Neural cell (in vitro differentiated cells): ENCODE data around the gene NRARP. TPM values are rescaled to one million over a fixed set of nuclear protein-coding genes. Genes with fewer than 3 reads are reported as not detected.

ENCODE experiments used
- H2AFZ ChIP-seq: fragments of 200-600, 300-800 bp; sonication (generic), shearing (Covaris generic); 2 replicates; pipeline ENCODE4 v1.6.0; 2014; ENCODE audit warnings: low read depth, mild to moderate bottlenecking, antibody characterized with exemption, low read length, moderate library complexity
- H3F3A ChIP-seq: fragments of 200-600 bp; shearing (Covaris generic); 2 replicates; pipeline ENCODE4 v1.6.1; 2016; ENCODE audit warnings: mild to moderate bottlenecking, moderate library complexity, mixed read lengths, antibody characterized with exemption, low read length; ENCODE audit not compliant: insufficient read depth, poor library complexity, severe bottlenecking
- H3K27ac ChIP-seq: fragments of 200-600, 300-800 bp; sonication (generic), shearing (Covaris generic); 2 replicates; pipeline ENCODE4 v1.5.1; 2014; ENCODE audit warnings: mild to moderate bottlenecking, low read length, moderate library complexity
- H3K27me3 ChIP-seq: fragments of 300-800, 200-600 bp; sonication (generic), shearing (Covaris generic); 2 replicates; pipeline ENCODE4 v1.6.0; 2014; ENCODE audit warnings: mild to moderate bottlenecking, low read depth, low read length, moderate library complexity; ENCODE audit not compliant: insufficient read depth
- H3K36me3 ChIP-seq: fragments of 300-800, 200-600 bp; sonication (generic), shearing (Covaris generic); 2 replicates; pipeline ENCODE4 v1.5.1; 2014; ENCODE audit warnings: mild to moderate bottlenecking, antibody characterized with exemption, low read length, moderate library complexity; ENCODE audit not compliant: insufficient read depth
- H3K4me2 ChIP-seq: fragments of 300-800, 200-600 bp; sonication (generic), shearing (Covaris generic); 2 replicates; pipeline ENCODE4 v1.6.0; 2014; ENCODE audit warnings: mild to moderate bottlenecking, low read length
- H3K4me3 ChIP-seq: fragments of 300-800, 200-600 bp; sonication (generic), shearing (Covaris generic); 2 replicates; pipeline ENCODE4 v1.5.1; 2014; ENCODE audit warnings: mild to moderate bottlenecking, low read length, moderate library complexity
- H3K79me2 ChIP-seq: fragments of 200-600 bp; shearing (Covaris generic); replicated peaks from 2 replicates; pipeline ENCODE4 v1.6.0; 2014; ENCODE audit warnings: mild to moderate bottlenecking, low read length, moderate library complexity; ENCODE audit not compliant: insufficient read depth
- H3K9ac ChIP-seq: fragments of 300-800, 200-600 bp; sonication (generic), shearing (Covaris generic); 2 replicates; pipeline ENCODE4 v1.6.1; 2016; ENCODE audit warnings: mild to moderate bottlenecking, low read length, mixed read lengths
- H3K9me2 ChIP-seq: fragments of 200-600 bp; shearing (Covaris generic); 2 replicates; pipeline ENCODE4 v1.6.1; 2016; ENCODE audit warnings: mild to moderate bottlenecking, low read length, mixed read lengths; ENCODE audit not compliant: insufficient read depth
- H3K9me3 ChIP-seq: fragments of 200-600, 300-800 bp; sonication (generic), shearing (Covaris generic); 2 replicates; pipeline ENCODE4 v1.6.1; 2016; ENCODE audit warnings: mild to moderate bottlenecking, mixed run types, low read length, moderate library complexity, mixed read lengths
- H4K20me1 ChIP-seq: fragments of 200-600 bp; shearing (Covaris generic); 2 replicates; pipeline ENCODE4 v1.6.1; 2016; ENCODE audit warnings: mild to moderate bottlenecking, mixed run types; ENCODE audit not compliant: insufficient read depth
- EP300 ChIP-seq: fragments of 450-650 bp; conservative IDR thresholded peaks from 2 replicates; pipeline ENCODE4 v1.6.1; 2014; ENCODE audit warnings: antibody characterized with exemption, mild to moderate bottlenecking, moderate library complexity; ENCODE audit not compliant: poor library complexity, severe bottlenecking
- EZH2 ChIP-seq: fragments of 200-600, 300-800 bp; shearing (Covaris generic), sonication (generic); IDR thresholded peaks from 2 replicates; pipeline ENCODE4 v1.6.1; 2014; ENCODE audit warnings: antibody characterized with exemption, low read length, borderline replicate concordance, mild to moderate bottlenecking; ENCODE audit not compliant: insufficient read depth, poor library complexity, severe bottlenecking
- MXI1 ChIP-seq: fragments of 450-650 bp; conservative IDR thresholded peaks from 2 replicates; pipeline ENCODE4 v1.6.1; 2014; ENCODE audit warnings: antibody characterized with exemption, mild to moderate bottlenecking; ENCODE audit not compliant: poor library complexity, severe bottlenecking
- POLR2AphosphoS5 ChIP-seq: IDR thresholded peaks from 2 replicates; pipeline ENCODE4 v1.6.1; 2012
- RAD21 ChIP-seq: fragments of 450-650 bp; conservative IDR thresholded peaks from 2 replicates; pipeline ENCODE4 v1.6.1; 2014; ENCODE audit warnings: antibody characterized with exemption, mild to moderate bottlenecking, moderate library complexity
- SMC3 ChIP-seq: fragments of 450-650 bp; conservative IDR thresholded peaks from 2 replicates; pipeline ENCODE4 v1.6.1; 2014; ENCODE audit warnings: antibody characterized with exemption, mild to moderate bottlenecking, moderate library complexity; ENCODE audit not compliant: poor library complexity
- TAF1 ChIP-seq: IDR thresholded peaks from 2 replicates; pipeline ENCODE4 v1.6.1; 2012; ENCODE audit warnings: low read depth
- polyA plus RNA-seq: library from polyadenylated mRNA; depleted of rRNA; stranded (reverse); fragments of >200 nt; gene quantifications from 2 replicates; pipeline ENCODE4 v1.2.3, GENCODE V29; 2014
- TF ChIP-seq, protein P1 (sequence below): fragments of 450-650 bp; IDR thresholded peaks from 2 replicates; pipeline ENCODE4 v1.5.1; 2014; ENCODE audit warnings: antibody characterized with exemption, mild to moderate bottlenecking, moderate library complexity; ENCODE audit not compliant: poor library complexity, severe bottlenecking
- TF ChIP-seq, protein P2 (sequence below): IDR thresholded peaks from 2 replicates; pipeline ENCODE4 v1.6.1; 2012; ENCODE audit warnings: borderline replicate concordance

NRARP gene
- polyA plus RNA-seq, 1 donor from 2014 or later = 2.3 TPM

DNA sequence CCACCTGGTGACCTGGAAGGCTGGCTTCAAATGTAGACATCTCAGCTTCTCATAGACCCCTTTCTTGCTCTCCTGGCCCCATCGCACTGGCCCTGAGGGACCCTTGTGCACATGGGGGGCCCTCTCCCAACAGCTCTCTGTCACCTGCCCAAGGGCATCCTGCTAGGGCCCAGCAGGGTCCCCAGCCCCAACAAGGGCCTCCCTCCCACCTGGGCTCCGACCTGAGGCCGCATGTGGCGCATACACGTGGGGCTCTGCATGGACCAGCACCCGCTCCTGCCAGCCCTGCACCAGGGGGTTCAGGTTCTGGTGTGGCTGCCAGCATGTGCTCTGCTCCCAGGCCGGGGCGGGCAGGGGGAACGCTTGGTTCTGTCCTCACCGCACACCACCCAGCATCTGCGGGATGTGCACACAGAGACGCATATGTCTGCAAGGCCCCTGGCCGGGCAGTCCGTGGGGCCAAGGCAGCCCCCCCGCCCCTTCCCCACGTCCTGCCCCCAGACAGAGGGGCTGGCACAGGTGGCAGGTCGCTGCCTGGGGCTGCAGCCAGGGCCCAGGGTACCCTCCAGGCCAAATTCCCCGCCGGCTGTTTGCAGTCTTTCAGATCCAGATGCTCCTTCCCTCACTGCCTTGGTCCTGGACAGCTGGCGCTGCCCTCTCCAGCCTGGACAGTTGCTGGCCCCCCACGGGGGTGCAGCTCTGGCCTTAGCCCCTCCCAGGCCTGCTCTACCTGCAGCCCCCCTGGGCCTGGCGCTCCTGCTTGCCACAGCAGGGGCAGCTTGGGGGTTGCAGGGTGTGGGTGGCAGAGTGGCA is 17.9 kb upstream of the NRARP start:
- no peaks in the 10 kb centered on the region for H3F3A ChIP-seq
- no peak overlapping the region for H3K4me3 ChIP-seq
- no peak overlapping the region for H3K27ac ChIP-seq
- no peaks in the 10 kb centered on the region for H3K9me2 ChIP-seq
- no peaks in the 10 kb centered on the region for H3K27me3 ChIP-seq
- no peak overlapping the region for H3K9ac ChIP-seq
- no peaks in the 10 kb centered on the region for H3K79me2 ChIP-seq
- H3K9me3 ChIP-seq = no peaks in the 10 kb centered on the region
- no peak overlapping the region for H3K4me2 ChIP-seq
- TF ChIP-seq EZH2 (no peak), TAF1 (no peak), RAD21 (no peak), MXI1 (no peak), POLR2AphosphoS5 (no peak), SMC3 (no peak), EP300 (no peak)
- TF ChIP-seq, protein P1, sequence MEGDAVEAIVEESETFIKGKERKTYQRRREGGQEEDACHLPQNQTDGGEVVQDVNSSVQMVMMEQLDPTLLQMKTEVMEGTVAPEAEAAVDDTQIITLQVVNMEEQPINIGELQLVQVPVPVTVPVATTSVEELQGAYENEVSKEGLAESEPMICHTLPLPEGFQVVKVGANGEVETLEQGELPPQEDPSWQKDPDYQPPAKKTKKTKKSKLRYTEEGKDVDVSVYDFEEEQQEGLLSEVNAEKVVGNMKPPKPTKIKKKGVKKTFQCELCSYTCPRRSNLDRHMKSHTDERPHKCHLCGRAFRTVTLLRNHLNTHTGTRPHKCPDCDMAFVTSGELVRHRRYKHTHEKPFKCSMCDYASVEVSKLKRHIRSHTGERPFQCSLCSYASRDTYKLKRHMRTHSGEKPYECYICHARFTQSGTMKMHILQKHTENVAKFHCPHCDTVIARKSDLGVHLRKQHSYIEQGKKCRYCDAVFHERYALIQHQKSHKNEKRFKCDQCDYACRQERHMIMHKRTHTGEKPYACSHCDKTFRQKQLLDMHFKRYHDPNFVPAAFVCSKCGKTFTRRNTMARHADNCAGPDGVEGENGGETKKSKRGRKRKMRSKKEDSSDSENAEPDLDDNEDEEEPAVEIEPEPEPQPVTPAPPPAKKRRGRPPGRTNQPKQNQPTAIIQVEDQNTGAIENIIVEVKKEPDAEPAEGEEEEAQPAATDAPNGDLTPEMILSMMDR = no peak
- TF ChIP-seq, protein P2, sequence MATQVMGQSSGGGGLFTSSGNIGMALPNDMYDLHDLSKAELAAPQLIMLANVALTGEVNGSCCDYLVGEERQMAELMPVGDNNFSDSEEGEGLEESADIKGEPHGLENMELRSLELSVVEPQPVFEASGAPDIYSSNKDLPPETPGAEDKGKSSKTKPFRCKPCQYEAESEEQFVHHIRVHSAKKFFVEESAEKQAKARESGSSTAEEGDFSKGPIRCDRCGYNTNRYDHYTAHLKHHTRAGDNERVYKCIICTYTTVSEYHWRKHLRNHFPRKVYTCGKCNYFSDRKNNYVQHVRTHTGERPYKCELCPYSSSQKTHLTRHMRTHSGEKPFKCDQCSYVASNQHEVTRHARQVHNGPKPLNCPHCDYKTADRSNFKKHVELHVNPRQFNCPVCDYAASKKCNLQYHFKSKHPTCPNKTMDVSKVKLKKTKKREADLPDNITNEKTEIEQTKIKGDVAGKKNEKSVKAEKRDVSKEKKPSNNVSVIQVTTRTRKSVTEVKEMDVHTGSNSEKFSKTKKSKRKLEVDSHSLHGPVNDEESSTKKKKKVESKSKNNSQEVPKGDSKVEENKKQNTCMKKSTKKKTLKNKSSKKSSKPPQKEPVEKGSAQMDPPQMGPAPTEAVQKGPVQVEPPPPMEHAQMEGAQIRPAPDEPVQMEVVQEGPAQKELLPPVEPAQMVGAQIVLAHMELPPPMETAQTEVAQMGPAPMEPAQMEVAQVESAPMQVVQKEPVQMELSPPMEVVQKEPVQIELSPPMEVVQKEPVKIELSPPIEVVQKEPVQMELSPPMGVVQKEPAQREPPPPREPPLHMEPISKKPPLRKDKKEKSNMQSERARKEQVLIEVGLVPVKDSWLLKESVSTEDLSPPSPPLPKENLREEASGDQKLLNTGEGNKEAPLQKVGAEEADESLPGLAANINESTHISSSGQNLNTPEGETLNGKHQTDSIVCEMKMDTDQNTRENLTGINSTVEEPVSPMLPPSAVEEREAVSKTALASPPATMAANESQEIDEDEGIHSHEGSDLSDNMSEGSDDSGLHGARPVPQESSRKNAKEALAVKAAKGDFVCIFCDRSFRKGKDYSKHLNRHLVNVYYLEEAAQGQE = no peak
- H2AFZ ChIP-seq = no peak overlapping the region
- H4K20me1 ChIP-seq = no peaks in the 10 kb centered on the region
- H3K36me3 ChIP-seq = no peaks in the 10 kb centered on the region

DNA sequence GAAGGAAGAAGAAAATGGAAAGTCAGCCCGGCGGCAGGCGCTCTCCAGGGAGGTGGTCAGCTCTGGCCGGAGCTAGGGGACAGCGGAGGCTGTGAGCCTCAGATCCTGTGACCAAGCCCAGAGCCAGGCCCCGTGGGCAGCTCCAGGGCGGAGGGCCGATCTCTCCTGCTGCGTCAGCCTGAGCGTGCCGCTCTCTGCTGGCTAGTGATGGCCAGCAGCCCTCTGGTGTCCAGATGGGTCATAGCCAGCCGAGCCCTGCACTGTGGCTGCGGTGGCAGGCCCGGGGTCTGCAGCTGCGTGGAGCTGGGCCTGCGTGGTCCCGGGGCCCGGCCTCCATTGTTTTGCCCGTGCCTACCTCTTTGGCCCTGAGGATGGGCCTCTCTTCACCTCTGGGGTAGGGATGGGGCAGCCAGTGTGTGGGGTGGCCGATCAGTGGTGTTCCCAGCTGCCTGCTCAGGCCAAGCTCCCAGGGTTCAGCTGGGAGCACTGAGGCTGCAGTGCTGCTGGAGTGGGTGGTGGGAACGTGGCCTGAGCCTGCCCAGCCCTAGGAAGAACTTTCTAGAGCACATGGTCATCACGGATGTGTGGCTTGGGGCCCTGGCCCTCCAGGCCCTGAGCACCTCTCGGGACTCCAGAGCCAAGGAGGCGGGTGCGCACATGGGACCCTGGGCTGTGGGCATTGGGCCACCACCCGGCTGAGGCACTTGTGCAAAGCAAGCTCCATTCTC is 17.1 kb upstream of the NRARP start:
- Histone ChIP-seq H3K9me3 (no peaks in the 10 kb centered on the region), H3K9ac (no peak overlapping the region), H4K20me1 (no peaks in the 10 kb centered on the region), H3K9me2 (no peaks in the 10 kb centered on the region), H3K79me2 (no peaks in the 10 kb centered on the region), H3F3A (no peaks in the 10 kb centered on the region), H3K4me2 (no peak overlapping the region), H3K36me3 (no peaks in the 10 kb centered on the region), H3K27ac (no peak overlapping the region), H3K27me3 (no peaks in the 10 kb centered on the region), H2AFZ (no peak overlapping the region), H3K4me3 (no peak overlapping the region)
- TF ChIP-seq RAD21 (no peak), EZH2 (no peak)
- TF ChIP-seq, protein P2 = no peak
